Measurements from ENCODE around the gene LIN37. TPM values are rescaled to one million over a fixed set of nuclear protein-coding genes. Genes with fewer than 3 reads are reported as not detected.

LIN37 gene
- total and polyA plus RNA-seq, 4 donors: 4.4 to 16.2 (median 13.8) TPM

- DNase-seq (no peak), ATAC-seq (ENCODE audit: insufficient read depth, low FRiP score) (no peak)
- Histone ChIP-seq H3K4me1 (ENCODE audit: control insufficient read depth in 5 of 5, insufficient read depth in 5 of 5, low read length in 5 of 5) (no peaks in the 10 kb centered on the region), H3K27me3 (ENCODE audit: control insufficient read depth in 3 of 3, insufficient read depth in 3 of 3, low read length in 2 of 3) (no peaks in the 10 kb centered on the region), H3K27ac (ENCODE audit: low read depth in 1 of 2, low read length in 1 of 2) (no peak overlapping the region), H3K4me3 (no peak overlapping the region), H3K9me3 (ENCODE audit: control insufficient read depth in 4 of 4, insufficient read depth in 3 of 4, low read length in 3 of 4) (no peaks in the 10 kb centered on the region), H3K9ac (ENCODE audit: insufficient read depth in 1 of 2, low read length in 2 of 2) (no peak overlapping the region), H3K36me3 (ENCODE audit: control insufficient read depth in 4 of 4, insufficient read depth in 4 of 4, low read length in 4 of 4) (peaks cover 5 to 82% (median 34%) of the 10 kb centered on the region in 4 donors)
- 92 to 93% methylated on average over 25 of the region's 25 CpGs for WGBS, 2 donors
- no peak for TF ChIP-seq CTCF (IDR thresholded peaks at IDR 0.05; ENCODE audit: control extremely low read depth, extremely low read depth)
These were observed 15.7 kb upstream of the LIN37 start for GRCh38 chr19:35732540-35733179.

GRCh38 chr19:35733180-35734125 is 14.9 kb upstream of the LIN37 start:
- no peak for TF ChIP-seq CTCF (IDR thresholded peaks at IDR 0.05; ENCODE audit: control extremely low read depth, extremely low read depth)
- Histone ChIP-seq H3K9me3 (ENCODE audit: control insufficient read depth in 4 of 4, insufficient read depth in 3 of 4, low read length in 3 of 4) (no peaks in the 10 kb centered on the region), H3K4me3 (no peak overlapping the region), H3K9ac (ENCODE audit: insufficient read depth in 1 of 2, low read length in 2 of 2) (no peak overlapping the region), H3K4me1 (ENCODE audit: control insufficient read depth in 5 of 5, insufficient read depth in 5 of 5, low read length in 5 of 5) (no peaks in the 10 kb centered on the region), H3K27me3 (ENCODE audit: control insufficient read depth in 3 of 3, insufficient read depth in 3 of 3, low read length in 2 of 3) (no peaks in the 10 kb centered on the region), H3K36me3 (ENCODE audit: control insufficient read depth in 4 of 4, insufficient read depth in 4 of 4, low read length in 4 of 4) (peaks cover 7 to 82% (median 37%) of the 10 kb centered on the region in 4 donors), H3K27ac (ENCODE audit: low read depth in 1 of 2, low read length in 1 of 2) (no peak overlapping the region)
- ATAC-seq (ENCODE audit: insufficient read depth, low FRiP score): no peak
- WGBS, 2 donors: 94 to 97% methylated on average over 35 of the region's 35 CpGs
- DNase-seq: no peak

GRCh38 chr19:35734273-35734672 is 14.1 kb upstream of the LIN37 start:
- ATAC-seq (ENCODE audit: insufficient read depth, low FRiP score): no peak
- no peak overlapping the region for H3K4me3 ChIP-seq
- no peak overlapping the region for H3K27ac ChIP-seq (ENCODE audit: low read depth in 1 of 2, low read length in 1 of 2)
- no peak overlapping the region for H3K9ac ChIP-seq (ENCODE audit: insufficient read depth in 1 of 2, low read length in 2 of 2)
- no peak for DNase-seq
- H3K9me3 ChIP-seq (ENCODE audit: control insufficient read depth in 4 of 4, insufficient read depth in 3 of 4, low read length in 3 of 4): no peaks in the 10 kb centered on the region
- peaks cover 8 to 78% (median 32%) of the 10 kb centered on the region in 4 donors for H3K36me3 ChIP-seq (ENCODE audit: control insufficient read depth in 4 of 4, insufficient read depth in 4 of 4, low read length in 4 of 4)
- no peak for TF ChIP-seq CTCF (IDR thresholded peaks at IDR 0.05; ENCODE audit: control extremely low read depth, extremely low read depth)
- no peaks in the 10 kb centered on the region for H3K4me1 ChIP-seq (ENCODE audit: control insufficient read depth in 5 of 5, insufficient read depth in 5 of 5, low read length in 5 of 5)
- 95 to 98% methylated on average over 8 of the region's 8 CpGs for WGBS, 2 donors
- no peaks in the 10 kb centered on the region for H3K27me3 ChIP-seq (ENCODE audit: control insufficient read depth in 3 of 3, insufficient read depth in 3 of 3, low read length in 2 of 3)

All from lung (tissue), 12 donors.